GM23338 (cell line): ENCODE measurements around the gene ZBTB42. TPM values are rescaled to one million over a fixed set of nuclear protein-coding genes. Genes with fewer than 3 reads are reported as not detected.

ENCODE experiments used
- ATAC-seq: fragments of 200-7000 bp; cut with Tn5 transposase; 3 replicates; pipeline ENCODE4 v1.9.1; 2020
- DNase-seq: peaks from one replicate; pipeline ENCODE4 v3.0.0-alpha.2; 2015; ENCODE audit warnings: low spot score
- H2AFZ ChIP-seq: fragments of 200-600 bp; sonication (generic); 2 replicates; pipeline ENCODE4 v1.8.0; 2016; ENCODE audit warnings: antibody characterized with exemption, mild to moderate bottlenecking, moderate library complexity
- H3F3A ChIP-seq: fragments of 200-600 bp; sonication (generic); replicated peaks from 2 replicates; pipeline ENCODE4 v1.8.0; 2017; ENCODE audit warnings: antibody characterized with exemption, mixed run types, low read depth
- H3K27ac ChIP-seq: fragments of 200-600 bp; sonication (generic); 2 replicates; pipeline ENCODE4 v1.6.1; 2016; ENCODE audit warnings: low read depth
- H3K27me3 ChIP-seq: fragments of 200-600 bp; sonication (generic); 2 replicates; pipeline ENCODE4 v1.8.0; 2016; ENCODE audit warnings: mild to moderate bottlenecking, mixed run types, moderate library complexity; ENCODE audit not compliant: insufficient read depth
- H3K36me3 ChIP-seq: fragments of 200-600 bp; sonication (generic); 2 replicates; pipeline ENCODE4 v1.8.0; 2016; ENCODE audit warnings: mild to moderate bottlenecking; ENCODE audit not compliant: insufficient read depth
- H3K4me1 ChIP-seq: fragments of 200-600 bp; sonication (generic); 2 replicates; pipeline ENCODE4 v1.8.0; 2016; ENCODE audit warnings: mild to moderate bottlenecking, moderate library complexity; ENCODE audit not compliant: insufficient read depth
- H3K4me2 ChIP-seq: fragments of 200-600 bp; sonication (generic); 2 replicates; pipeline ENCODE4 v1.7.1; 2017; ENCODE audit warnings: mixed run types
- H3K4me3 ChIP-seq: fragments of 200-600 bp; sonication (generic); 2 replicates; pipeline ENCODE4 v1.6.1; 2016; ENCODE audit warnings: mixed run types
- H3K79me2 ChIP-seq: fragments of 200-600 bp; sonication (generic); replicated peaks from 2 replicates; pipeline ENCODE4 v1.8.0; 2017; ENCODE audit warnings: mild to moderate bottlenecking; ENCODE audit not compliant: insufficient read depth
- H3K9me2 ChIP-seq: fragments of 200-600 bp; sonication (generic); 2 replicates; pipeline ENCODE4 v1.8.0; 2017; ENCODE audit not compliant: insufficient read depth
- H4K20me1 ChIP-seq: fragments of 200-600 bp; sonication (generic); replicated peaks from 2 replicates; pipeline ENCODE4 v1.8.0; 2017; ENCODE audit warnings: mild to moderate bottlenecking; ENCODE audit not compliant: insufficient read depth
- H3K27ac Mint-ChIP-seq: 2 replicates; pipeline ENCODE4 v1.8.0; 2020; ENCODE audit warnings: inconsistent platforms, mild to moderate bottlenecking, moderate library complexity, mixed read lengths
- H3K27me3 Mint-ChIP-seq: 3 replicates; pipeline ENCODE4 v1.8.0; 2022; ENCODE audit warnings: low read depth, mild to moderate bottlenecking, moderate library complexity, mixed read lengths, inconsistent platforms; ENCODE audit not compliant: insufficient read depth, poor library complexity
- H3K36me3 Mint-ChIP-seq: 3 replicates; pipeline ENCODE4 v1.8.0; 2021; ENCODE audit warnings: low read depth, mild to moderate bottlenecking, inconsistent platforms, moderate library complexity, mixed read lengths
- H3K4me1 Mint-ChIP-seq: 3 replicates; pipeline ENCODE4 v1.8.0; 2020; ENCODE audit warnings: mild to moderate bottlenecking, inconsistent platforms, mixed read lengths
- H3K4me3 Mint-ChIP-seq: 3 replicates; pipeline ENCODE4 v1.8.0; 2021; ENCODE audit warnings: moderate library complexity, mild to moderate bottlenecking, inconsistent platforms, mixed read lengths
- H3K9me3 Mint-ChIP-seq: 3 replicates; pipeline ENCODE4 v1.8.0; 2020; ENCODE audit warnings: moderate library complexity, mild to moderate bottlenecking, inconsistent platforms, mixed read lengths
- CREB1 ChIP-seq: fragments of 250-450 bp; sonication (Bioruptor Pico); IDR thresholded peaks from 2 replicates; pipeline ENCODE4 v1.5.0; 2020; ENCODE audit warnings: low read depth, mild to moderate bottlenecking, moderate library complexity
- CTCF ChIP-seq, 2 experiments: fragments of 200-600 bp in 1 of 2; sonication (generic) in 1 of 2; conservative IDR thresholded peaks; 2 replicates each; pipeline versions ENCODE4 v1.5.1 to v1.6.1; 2016 to 2017; ENCODE audit warnings: antibody characterized with exemption in 2 of 2, low read depth in 2 of 2, mild to moderate bottlenecking in 2 of 2, moderate library complexity in 1 of 2
- ETS1 ChIP-seq: IDR thresholded peaks from 2 replicates; pipeline ENCODE4 v1.6.1; 2016; ENCODE audit warnings: antibody characterized with exemption
- EZH2 ChIP-seq: fragments of 200-600 bp; sonication (generic); IDR thresholded peaks from one replicate; pipeline ENCODE4 v1.8.0; 2017; ENCODE audit warnings: antibody characterized with exemption, mild to moderate bottlenecking, low read depth; ENCODE audit not compliant: unreplicated experiment
- EZH2phosphoT487 ChIP-seq: fragments of 200-600 bp; sonication (generic); IDR thresholded peaks from one replicate; pipeline ENCODE4 v1.8.1; 2018; ENCODE audit warnings: antibody characterized with exemption; ENCODE audit not compliant: unreplicated experiment
- JUNB ChIP-seq: IDR thresholded peaks from one replicate; pipeline ENCODE4 v1.6.1; 2016; ENCODE audit warnings: antibody characterized with exemption; ENCODE audit not compliant: unreplicated experiment
- REST ChIP-seq: IDR thresholded peaks from one replicate; pipeline ENCODE4 v1.6.1; 2018; ENCODE audit warnings: antibody characterized with exemption; ENCODE audit not compliant: unreplicated experiment
- STAT1 ChIP-seq: IDR thresholded peaks from one replicate; pipeline ENCODE4 v1.6.1; 2016; ENCODE audit warnings: antibody characterized with exemption; ENCODE audit not compliant: unreplicated experiment
- ZNF114 ChIP-seq: fragments of 250-450 bp; sonication (Bioruptor Pico); IDR thresholded peaks from 2 replicates; pipeline ENCODE4 v1.5.0; 2020; ENCODE audit warnings: mild to moderate bottlenecking, moderate library complexity
- ZNF331 ChIP-seq: fragments of 250-450 bp; sonication (Bioruptor Pico); IDR thresholded peaks from 2 replicates; pipeline ENCODE4 v1.5.0; 2020; ENCODE audit warnings: low read depth, mild to moderate bottlenecking, moderate library complexity
- polyA plus RNA-seq: library from polyadenylated mRNA; unstranded; fragments of >200 nt; fragmentation: Nextera tagmentation; extraction: Ambion mirVana; gene quantifications from 2 replicates; pipeline ENCODE4 v1.2.1, GENCODE V29; 2016
- total RNA-seq: library from RNA; depleted of rRNA; stranded (reverse); fragments of >200 nt; shearing (Covaris generic); gene quantifications from 2 replicates; pipeline ENCODE4 v1.2.3, GENCODE V29; 2014

ZBTB42 gene
- total and polyA plus RNA-seq, 2 experiments from 2014 or later, result 0.70 to 4.4 TPM

GRCh38 chr14:104771374-104771773 is 29.5 kb upstream of the ZBTB42 start:
- Histone ChIP-seq H3K4me1 (peaks cover 11% of the 10 kb centered on the region), H3K9me2 (no peaks in the 10 kb centered on the region; the same call in 1 of the 2 replicates), H3K4me2 (no peak overlapping the region), H2AFZ (no peak overlapping the region), H3K27ac (no peak overlapping the region), H3K4me3 (no peak overlapping the region), H3K36me3 (0 out of 2 replicates have a peak, but pooled peaks cover 5% of the 10 kb centered on the region), H4K20me1 (no peaks in the 10 kb centered on the region), H3K79me2 (no peaks in the 10 kb centered on the region), H3K27me3 (no peaks in the 10 kb centered on the region), H3F3A (peaks cover 9% of the 10 kb centered on the region; the same call in 1 of the 2 replicates)
- Mint-ChIP-seq H3K4me1 (peaks cover 17% of the 10 kb centered on the region), H3K36me3 (peaks cover 43% of the 10 kb centered on the region), H3K9me3 (peaks cover 6% of the 10 kb centered on the region; the same call in 2 of the 3 replicates), H3K27ac (no peak overlapping the region), H3K4me3 (no peak overlapping the region), H3K27me3 (peaks cover 5% of the 10 kb centered on the region)
- TF ChIP-seq EZH2, result no peak
- TF ChIP-seq CTCF (conservative IDR thresholded peaks at IDR 0.05; ENCODE audit: low read depth in 2 of 2), result no peak
- TF ChIP-seq ETS1, result no peak
- no peak for TF ChIP-seq JUNB
- no peak for TF ChIP-seq REST
- no peak for TF ChIP-seq STAT1
- no peak for TF ChIP-seq CREB1
- no peak for TF ChIP-seq ZNF331 (CRISPR knock-in tag)
- no peak for TF ChIP-seq ZNF114 (CRISPR knock-in tag)
- no peak for TF ChIP-seq EZH2phosphoT487
- ATAC-seq, result no peak
- no peak for DNase-seq
